Epithelial cell of proximal tubule (primary cell): Measurements from ENCODE around the gene EHD1. TPM values are rescaled to one million over a fixed set of nuclear protein-coding genes. Genes with fewer than 3 reads are reported as not detected.

Source experiments
- DNase-seq: peaks from one replicate; pipeline ENCODE4 v3.0.0-alpha.2; 2011; ENCODE audit warnings: low read depth
- H3K4me3 ChIP-seq: 2 replicates; pipeline ENCODE4 v1.5.1; 2011; ENCODE audit warnings: low read depth, mild to moderate bottlenecking, low read length
- total RNA-seq: library from RNA; depleted of rRNA; stranded (reverse); fragments of >200 nt; gene quantifications from 2 replicates; pipeline ENCODE4 v1.2.3, GENCODE V29; 2015
- TF ChIP-seq, protein P1 (sequence below): conservative IDR thresholded peaks from 2 replicates; pipeline ENCODE4 v1.5.1; 2012; ENCODE audit warnings: low read depth, mild to moderate bottlenecking, low read length

Gene EHD1
- total RNA-seq, 1 donor from 2014 or later, result 82.7 TPM

DNA sequence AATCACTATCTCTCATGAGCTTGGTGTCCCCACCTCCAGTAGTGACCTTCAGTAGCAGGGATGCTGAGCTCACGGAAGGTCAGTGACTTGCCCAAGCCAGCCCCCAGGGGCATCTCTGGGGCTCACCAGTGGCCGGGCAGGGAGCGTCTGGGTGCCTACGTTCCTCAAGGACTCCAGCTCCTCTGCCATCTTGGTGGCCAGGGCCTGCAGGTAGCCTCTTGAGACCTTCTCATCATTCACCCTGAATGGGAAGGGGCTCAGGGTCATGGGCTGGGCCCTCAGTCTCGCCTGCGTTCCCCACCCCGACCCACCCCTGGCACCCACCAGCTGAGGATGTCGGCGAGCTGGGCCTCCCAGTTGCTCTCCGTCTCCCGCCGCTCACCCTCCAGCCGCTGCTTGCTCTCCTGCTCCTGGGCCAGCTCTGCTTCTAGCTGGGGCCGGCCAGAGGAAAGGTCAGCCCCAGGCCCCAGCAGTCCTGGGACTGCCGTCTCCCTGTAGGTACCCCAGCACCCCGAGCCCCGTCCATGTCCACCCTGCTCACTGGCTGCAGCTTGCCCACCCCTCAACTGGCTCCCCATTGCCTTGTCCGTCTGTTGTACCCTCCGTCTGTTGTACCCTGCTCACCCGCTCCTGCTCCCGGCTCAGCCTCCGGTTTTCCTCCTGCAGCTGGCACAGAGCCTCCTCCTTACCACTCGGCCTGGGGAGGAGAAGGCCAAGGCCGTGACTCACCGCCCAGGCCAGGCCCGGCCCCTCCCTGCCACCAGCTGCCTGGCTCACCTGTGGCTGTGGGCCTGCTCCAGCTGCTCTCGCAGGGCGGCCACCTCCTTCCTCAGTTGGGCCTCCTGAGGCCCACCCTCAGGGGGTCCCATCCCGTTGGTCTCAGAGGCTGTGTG, 43.5 kb downstream of the EHD1 start:
- no peak for DNase-seq
- TF ChIP-seq, protein P1, sequence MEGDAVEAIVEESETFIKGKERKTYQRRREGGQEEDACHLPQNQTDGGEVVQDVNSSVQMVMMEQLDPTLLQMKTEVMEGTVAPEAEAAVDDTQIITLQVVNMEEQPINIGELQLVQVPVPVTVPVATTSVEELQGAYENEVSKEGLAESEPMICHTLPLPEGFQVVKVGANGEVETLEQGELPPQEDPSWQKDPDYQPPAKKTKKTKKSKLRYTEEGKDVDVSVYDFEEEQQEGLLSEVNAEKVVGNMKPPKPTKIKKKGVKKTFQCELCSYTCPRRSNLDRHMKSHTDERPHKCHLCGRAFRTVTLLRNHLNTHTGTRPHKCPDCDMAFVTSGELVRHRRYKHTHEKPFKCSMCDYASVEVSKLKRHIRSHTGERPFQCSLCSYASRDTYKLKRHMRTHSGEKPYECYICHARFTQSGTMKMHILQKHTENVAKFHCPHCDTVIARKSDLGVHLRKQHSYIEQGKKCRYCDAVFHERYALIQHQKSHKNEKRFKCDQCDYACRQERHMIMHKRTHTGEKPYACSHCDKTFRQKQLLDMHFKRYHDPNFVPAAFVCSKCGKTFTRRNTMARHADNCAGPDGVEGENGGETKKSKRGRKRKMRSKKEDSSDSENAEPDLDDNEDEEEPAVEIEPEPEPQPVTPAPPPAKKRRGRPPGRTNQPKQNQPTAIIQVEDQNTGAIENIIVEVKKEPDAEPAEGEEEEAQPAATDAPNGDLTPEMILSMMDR, result no peak
- H3K4me3 ChIP-seq, result no peak overlapping the region

DNA sequence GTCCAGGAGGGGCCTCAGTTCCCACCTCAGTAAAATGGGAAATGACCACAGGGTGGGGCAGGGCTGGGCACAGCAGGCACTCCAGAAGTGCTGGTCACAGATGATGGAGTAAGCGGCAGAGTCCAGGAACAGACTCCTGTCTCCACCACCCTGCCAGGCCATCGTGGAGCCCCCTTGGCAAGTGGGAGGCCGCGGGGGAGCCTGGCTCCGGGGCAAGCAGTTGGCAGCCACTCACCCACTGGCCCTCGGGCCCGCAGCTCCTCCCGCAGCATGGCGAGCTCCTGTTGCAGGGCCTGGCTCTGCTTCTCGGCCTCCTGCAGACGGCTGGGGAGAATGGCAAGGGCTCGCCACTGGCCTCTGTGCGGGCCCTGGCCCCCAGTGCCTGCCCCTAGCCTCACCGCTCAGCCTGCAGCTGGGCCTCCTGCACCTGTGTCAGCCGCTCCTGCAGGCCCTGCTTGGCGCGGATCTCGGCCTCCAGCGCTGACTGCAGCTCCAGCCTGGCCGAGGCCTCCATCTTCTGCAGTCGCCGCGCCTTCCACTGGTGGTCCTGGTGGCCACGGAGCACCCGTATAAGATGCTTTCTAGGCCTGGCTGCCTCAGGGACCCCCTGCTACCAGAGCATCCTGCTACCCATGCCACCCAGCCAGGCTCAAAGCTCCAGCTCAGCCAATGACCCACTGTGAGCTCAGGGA, 44.2 kb downstream of the EHD1 start:
- H3K4me3 ChIP-seq, result no peak overlapping the region
- no peak for DNase-seq
- TF ChIP-seq, protein P1, result no peak

DNA sequence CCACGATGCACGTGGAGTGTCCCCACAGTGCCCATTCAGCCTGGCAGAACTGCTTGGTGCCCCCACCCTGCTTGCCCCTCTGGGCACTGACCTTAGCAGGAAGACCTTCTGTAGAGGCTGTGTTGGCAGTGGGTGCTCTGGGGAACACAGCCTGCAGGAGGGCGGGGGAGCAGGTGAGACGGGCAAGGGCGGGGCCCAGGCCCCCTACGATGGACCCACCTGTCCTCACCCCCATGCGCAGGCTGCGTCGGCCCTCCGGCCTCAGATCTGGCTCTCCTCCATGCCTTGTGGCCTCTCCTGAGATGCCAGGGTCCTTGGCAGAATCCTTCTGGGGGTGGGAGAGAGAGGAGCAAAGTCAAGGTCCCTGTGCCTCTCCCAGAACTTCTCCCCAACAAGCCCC, 44.9 kb downstream of the EHD1 start:
- TF ChIP-seq, protein P1, result no peak
- H3K4me3 ChIP-seq, result no peak overlapping the region
- DNase-seq, result no peak

DNA sequence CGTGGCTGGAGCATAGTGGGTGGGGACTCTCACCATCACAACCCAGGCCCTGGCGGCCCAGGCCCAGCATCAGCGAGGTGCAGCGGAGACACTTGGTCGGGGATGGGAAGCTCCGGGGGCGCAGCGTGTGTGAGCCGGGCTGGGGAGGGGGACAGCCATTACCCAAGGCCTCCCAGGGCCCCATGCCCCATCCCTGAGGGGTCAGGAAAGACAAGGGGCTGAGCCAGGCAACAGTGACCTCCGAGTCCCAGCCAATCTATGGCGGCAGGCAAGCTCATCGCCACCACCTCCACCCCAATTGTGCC, 45.3 kb downstream of the EHD1 start:
- TF ChIP-seq, protein P1, result no peak
- DNase-seq, result no peak
- no peak overlapping the region for H3K4me3 ChIP-seq

DNA sequence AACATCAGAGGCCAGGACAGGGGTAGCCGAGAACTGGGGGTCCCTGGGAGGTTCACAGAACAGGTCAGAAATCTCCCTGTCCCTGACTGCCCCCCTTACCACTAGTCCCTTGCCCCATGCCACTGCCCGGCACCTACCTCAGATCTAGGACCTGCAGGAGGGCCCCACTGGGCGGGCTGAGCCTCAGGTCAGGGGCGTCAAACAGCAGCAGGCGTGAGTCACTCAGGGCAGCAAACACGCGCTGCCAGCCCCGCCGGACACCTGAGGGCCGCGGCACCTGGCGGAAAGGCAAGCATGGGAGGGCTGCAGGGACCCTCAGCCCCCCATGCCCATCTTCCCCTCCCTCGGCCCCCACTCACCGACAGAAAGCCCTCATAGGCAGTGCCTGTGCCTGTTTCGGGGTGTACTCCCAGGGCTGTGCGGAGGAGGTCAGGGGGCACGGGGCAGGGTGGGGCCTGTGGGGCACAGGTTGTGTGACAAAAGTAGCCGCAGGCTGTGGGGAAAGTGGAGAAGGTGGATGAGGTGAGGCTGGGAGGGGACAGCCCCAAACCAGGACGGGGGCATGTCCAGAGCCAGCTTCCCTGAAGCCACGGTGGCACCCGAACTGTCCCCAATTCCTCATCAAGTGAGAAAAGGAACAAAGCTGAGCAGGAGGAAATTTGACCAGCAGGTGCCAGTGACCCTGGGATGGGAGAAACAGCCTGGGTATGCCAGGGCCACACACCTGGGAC, 45.8 kb downstream of the EHD1 start:
- no peak for DNase-seq
- TF ChIP-seq, protein P1, result no peak
- no peak overlapping the region for H3K4me3 ChIP-seq

DNA sequence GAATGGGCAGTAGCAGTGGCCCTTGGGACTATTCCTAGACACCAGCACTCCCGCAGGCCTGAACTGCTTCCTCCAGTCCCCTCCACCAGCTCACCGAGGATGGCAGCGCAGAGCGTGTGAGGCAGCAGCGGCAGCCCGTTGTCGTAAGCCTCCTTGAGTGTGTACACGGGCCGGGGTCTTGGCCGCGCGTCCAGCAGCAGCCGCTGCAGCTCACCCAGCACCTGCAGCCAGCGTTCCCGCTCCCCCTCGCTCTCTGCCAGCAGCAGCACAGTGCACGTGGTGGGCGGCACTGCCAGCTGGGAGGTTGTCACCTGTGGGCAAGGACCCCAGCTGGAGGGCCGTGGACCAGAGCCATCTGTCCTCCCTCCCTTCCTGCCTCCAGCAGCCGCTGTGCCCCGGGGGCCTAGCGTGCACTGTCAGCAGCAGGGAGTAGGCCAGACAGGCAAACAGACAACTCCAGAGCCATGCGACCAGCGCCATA, 47.0 kb downstream of the EHD1 start:
- DNase-seq, result no peak
- H3K4me3 ChIP-seq, result no peak overlapping the region
- TF ChIP-seq, protein P1, result no peak
